ENCODE measurements around the gene SLC25A41. TPM values are rescaled to one million over a fixed set of nuclear protein-coding genes. Genes with fewer than 3 reads are reported as not detected.

Gene SLC25A41
- total and polyA plus RNA-seq, 9 of the 15 experiments (the other 6 are each of a cell fraction or from before 2014, with no cell fraction given): 0.08 to 4.2 (median 1.6) TPM

- peak; percentile 51; the same call in 1 of the 2 replicates for TF ChIP-seq HMBOX1 (IDR thresholded peaks at IDR 0.05)
- 0 out of 2 replicates have a peak, but pooled peaks have one; percentile 57 for TF ChIP-seq HBP1 (CRISPR knock-in tag; IDR thresholded peaks at IDR 0.05)
- peak; percentile 74 to 77 for TF ChIP-seq NRF1 (conservative IDR thresholded peaks at IDR 0.05 in 1 of 2, IDR thresholded peaks at IDR 0.05 in 1 of 2)
- TF ChIP-seq SRSF9 (IDR thresholded peaks at IDR 0.05; ENCODE audit: borderline replicate concordance, low read depth, low read length): no peak
- TF ChIP-seq NR4A1 (CRISPR knock-in tag; IDR thresholded peaks at IDR 0.05): peak; percentile 63; the same call in 1 of the 2 replicates
- TF ChIP-seq NR4A1 (tag; IDR thresholded peaks at IDR 0.05): no peak
- TF ChIP-seq SIN3A (IDR thresholded peaks at IDR 0.05; ENCODE audit: borderline replicate concordance in 2 of 2, control insufficient read depth in 1 of 2, low read depth in 2 of 2, low read length in 2 of 2): peak in 1 of 2 experiments; percentile 41; a peak in 1 of 4 replicates
- TF ChIP-seq GTF3C2 (IDR thresholded peaks at IDR 0.05; ENCODE audit: borderline replicate concordance, extremely low read depth, insufficient read length): no peak
- TF ChIP-seq ESRRA (IDR thresholded peaks at IDR 0.05; ENCODE audit: borderline replicate concordance, low read depth): peak; percentile 22; the same call in 1 of the 2 replicates
- no peak for TF ChIP-seq CTBP1 (IDR thresholded peaks at IDR 0.05; ENCODE audit: borderline replicate concordance)
- TF ChIP-seq MEIS2 (IDR thresholded peaks at IDR 0.05; ENCODE audit: partially characterized antibody): peak; percentile 87
- TF ChIP-seq HMGXB4 (CRISPR knock-in tag; IDR thresholded peaks at IDR 0.05): peak; percentile 95
- TF ChIP-seq MYBL2 (IDR thresholded peaks at IDR 0.05; ENCODE audit: low read depth): peak; percentile 31; the same call in 1 of the 2 replicates
- TF ChIP-seq MYBL2 (CRISPR knock-in tag; IDR thresholded peaks at IDR 0.05; ENCODE audit: borderline replicate concordance): no peak
Measured at GRCh38 chr19:6424939-6425731, 8.4 kb downstream of the SLC25A41 start (continued).
